ENCODE results near the gene KCNIP4. TPM values are rescaled to one million over a fixed set of nuclear protein-coding genes. Genes with fewer than 3 reads are reported as not detected.

KCNIP4 gene
- total RNA-seq, 6 experiments from 2014 or later = not detected

GRCh38 chr4:21380861-21381260, 567.7 kb downstream of the KCNIP4 start:
- Histone ChIP-seq H3K27me3 (no peaks in the 10 kb centered on the region), H3K4me3 (no peak overlapping the region), H3K9me3 (no peaks in the 10 kb centered on the region), H3K27ac (no peak overlapping the region), H3K36me3 (no peaks in the 10 kb centered on the region), H3K4me1 (no peaks in the 10 kb centered on the region)
- ATAC-seq (no peak), DNase-seq (no peak)
- WGBS (ENCODE audit: insufficient coverage, low coverage, low lambda C conversion rate, missing lambda C conversion rate) = 60% methylated on average over 3 of the region's 3 CpGs
- no peak for TF ChIP-seq POLR2A (IDR thresholded peaks at IDR 0.05)
- no peak for TF ChIP-seq CTCF (IDR thresholded peaks at IDR 0.05)
- intact Hi-C loops (cut with DNase I) = no loop called here

GRCh38 chr4:21377046-21377445, 571.5 kb downstream of the KCNIP4 start:
- Histone ChIP-seq H3K4me1 (no peaks in the 10 kb centered on the region), H3K9me3 (no peaks in the 10 kb centered on the region), H3K36me3 (no peaks in the 10 kb centered on the region), H3K4me3 (no peak overlapping the region), H3K27me3 (no peaks in the 10 kb centered on the region), H3K27ac (no peak overlapping the region)
- ATAC-seq = no peak
- TF ChIP-seq POLR2A (IDR thresholded peaks at IDR 0.05) = no peak
- no peak for TF ChIP-seq CTCF (IDR thresholded peaks at IDR 0.05)
- intact Hi-C loops (cut with DNase I) = no loop called here
- WGBS (ENCODE audit: insufficient coverage, low coverage, low lambda C conversion rate, missing lambda C conversion rate) = 31% methylated on average over 2 of the region's 2 CpGs
- no peak for DNase-seq

GRCh38 chr4:21376176-21376575, 572.4 kb downstream of the KCNIP4 start:
- TF ChIP-seq CTCF (IDR thresholded peaks at IDR 0.05) = no peak
- no peak for TF ChIP-seq POLR2A (IDR thresholded peaks at IDR 0.05)
- intact Hi-C loops (cut with DNase I) = no loop called here
- WGBS (ENCODE audit: insufficient coverage, low coverage, low lambda C conversion rate, missing lambda C conversion rate) = 49% methylated on average over 3 of the region's 3 CpGs
- H3K27me3 ChIP-seq = no peaks in the 10 kb centered on the region
- DNase-seq (no peak), ATAC-seq (no peak)
- H3K4me1 ChIP-seq = no peaks in the 10 kb centered on the region
- no peak overlapping the region for H3K27ac ChIP-seq
- no peaks in the 10 kb centered on the region for H3K9me3 ChIP-seq
- no peak overlapping the region for H3K4me3 ChIP-seq
- H3K36me3 ChIP-seq = no peaks in the 10 kb centered on the region

- H3K27me3 ChIP-seq = no peaks in the 10 kb centered on the region
- no peak overlapping the region for H3K4me3 ChIP-seq
- no peaks in the 10 kb centered on the region for H3K4me1 ChIP-seq
- H3K36me3 ChIP-seq = no peaks in the 10 kb centered on the region
- no peak for TF ChIP-seq POLR2A (IDR thresholded peaks at IDR 0.05)
- TF ChIP-seq CTCF (IDR thresholded peaks at IDR 0.05) = no peak
- 63% methylated on average over 2 of the region's 2 CpGs for WGBS (ENCODE audit: insufficient coverage, low coverage, low lambda C conversion rate, missing lambda C conversion rate)
- intact Hi-C loops (cut with DNase I) = no loop called here
- DNase-seq (no peak), ATAC-seq (no peak)
- no peaks in the 10 kb centered on the region for H3K9me3 ChIP-seq
- H3K27ac ChIP-seq = no peak overlapping the region
These were observed 573.8 kb downstream of the KCNIP4 start for GRCh38 chr4:21374641-21375368.
